SK-N-MC (cell line): Measurements from ENCODE around the gene SCD5.

Source experiments
- EZH2 ChIP-seq: fragments of 200-600 bp; sonication (generic); IDR thresholded peaks from one replicate; pipeline ENCODE4 v1.6.1; 2017; ENCODE audit warnings: antibody characterized with exemption
- FOXP2 ChIP-seq: optimal IDR thresholded peaks from 2 replicates; pipeline ENCODE3; 2011; ENCODE audit warnings: mild to moderate bottlenecking, moderate library complexity; ENCODE audit not compliant: insufficient read depth; ENCODE audit errors: extremely low read length, control extremely low read depth
- POLR2AphosphoS5 ChIP-seq: IDR thresholded peaks from 2 replicates; pipeline ENCODE4 v1.6.1; 2012; ENCODE audit warnings: mild to moderate bottlenecking, low read depth, low read length, borderline replicate concordance

DNA sequence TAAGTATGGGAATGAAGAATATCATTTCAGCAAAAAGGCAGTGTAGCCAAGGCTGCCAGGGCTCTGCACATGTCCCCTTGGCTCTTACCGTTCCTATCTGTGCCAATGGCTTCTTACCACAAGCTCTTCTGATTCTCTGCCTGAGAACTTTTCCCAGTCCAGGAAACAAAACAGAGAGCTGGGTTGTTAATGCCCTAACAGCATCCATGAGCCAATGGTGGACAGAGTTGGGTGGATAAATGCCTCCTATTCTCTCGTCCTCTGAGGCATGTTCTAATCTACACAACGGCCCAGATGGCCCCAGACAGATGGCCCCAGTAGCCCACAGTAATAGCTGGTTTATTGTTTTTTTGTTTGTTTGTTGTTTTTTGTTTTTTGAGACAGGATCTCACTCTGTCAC, 28.0 kb downstream of the SCD5 start:
- no peak for TF ChIP-seq EZH2
- no peak for TF ChIP-seq POLR2AphosphoS5
- no peak for TF ChIP-seq FOXP2
